Stimulated activated CD4-positive, alpha-beta T cell treated with anti-CD3 and anti-CD28 coated beads, TNF-alpha, amount 100 ng/mL, for 48 hours (primary cell): ENCODE results near the gene KLF1.
"Not testable (repeated sequence)": the region's sequence is repeated elsewhere in the genome, so short reads cannot be mapped to it uniquely, and the experiment has no call there.

Experiments used
- DNase-seq, 3 donors: peaks; one replicate each; pipeline ENCODE4 v3.0.0-alpha.2; 2020; ENCODE audit warnings: low read depth in 3 of 3

Gene KLF1

GRCh38 chr19:12867120-12868099 lies 19.6 kb downstream of the KLF1 start:
- peak; percentile 35 to 64 (median 56) for DNase-seq

- DNase-seq: no peak
These were observed 20.4 kb downstream of the KLF1 start for GRCh38 chr19:12866416-12867119.

- DNase-seq: no peak
These were observed 21.1 kb downstream of the KLF1 start for GRCh38 chr19:12865746-12866415.

DNA sequence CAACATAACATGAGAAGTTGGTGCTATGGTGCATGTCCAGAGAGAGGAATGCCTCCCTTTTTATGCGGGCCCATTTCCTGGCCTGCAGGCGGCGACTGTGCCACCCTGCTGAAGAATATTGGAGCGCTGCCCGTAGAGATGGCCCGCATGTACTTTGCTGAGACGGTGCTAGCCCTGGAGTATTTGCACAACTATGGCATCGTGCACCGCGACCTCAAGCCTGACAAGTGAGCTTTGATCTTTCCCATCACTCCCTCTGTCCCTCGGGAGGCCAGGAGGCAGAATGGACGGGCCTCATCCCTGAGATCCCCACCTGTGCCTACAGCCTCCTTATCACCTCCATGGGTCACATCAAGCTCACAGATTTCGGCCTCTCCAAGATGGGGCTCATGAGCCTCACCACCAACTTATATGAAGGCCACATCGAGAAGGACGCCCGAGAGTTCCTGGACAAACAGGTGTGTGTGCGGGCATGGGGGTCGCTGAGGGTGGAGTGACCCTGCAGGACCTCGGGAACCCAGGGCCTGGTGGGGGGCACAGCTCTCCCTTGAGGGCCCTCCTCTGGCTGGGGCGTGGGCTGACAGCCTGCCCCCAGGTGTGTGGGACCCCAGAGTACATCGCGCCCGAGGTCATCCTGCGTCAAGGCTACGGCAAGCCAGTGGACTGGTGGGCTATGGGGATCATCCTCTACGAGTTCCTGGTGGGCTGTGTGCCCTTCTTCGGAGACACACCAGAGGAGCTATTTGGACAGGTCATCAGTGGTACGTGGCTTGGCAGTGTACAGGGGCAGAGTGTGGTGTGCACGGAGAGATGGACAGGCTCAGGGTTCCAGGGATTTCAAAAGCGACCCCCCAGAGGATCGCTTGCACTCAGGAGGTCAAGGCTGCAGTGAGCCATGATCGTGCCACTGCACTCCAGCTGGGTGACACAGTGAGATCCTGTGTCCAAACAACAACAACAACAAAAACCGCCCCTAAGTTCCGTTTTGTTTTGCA lies 22.0 kb downstream of the KLF1 start:
- DNase-seq: no peak

DNA sequence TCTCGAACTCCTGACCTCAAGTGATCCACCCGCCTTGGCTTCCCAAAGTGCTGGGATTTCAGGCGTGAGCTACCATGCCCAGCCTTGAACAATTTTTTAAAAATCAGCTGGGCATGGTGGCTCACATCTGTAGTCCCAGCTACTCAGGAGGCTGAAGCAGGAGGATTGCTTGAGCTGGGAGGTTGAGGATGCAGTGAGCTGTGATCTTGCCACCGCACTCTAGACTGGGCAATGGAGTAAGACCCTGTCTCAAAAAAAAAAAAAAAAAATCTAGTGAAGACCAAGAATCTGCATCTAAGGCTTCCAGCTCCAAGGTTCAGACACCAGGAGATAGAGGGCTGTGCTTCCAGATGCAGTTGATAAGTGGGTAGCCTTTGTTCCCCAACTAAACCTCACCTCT lies 22.9 kb downstream of the KLF1 start:
- DNase-seq: no peak

- no peak for DNase-seq
These were observed 27.5 kb downstream of the KLF1 start for GRCh38 chr19:12859546-12859945.

DNA sequence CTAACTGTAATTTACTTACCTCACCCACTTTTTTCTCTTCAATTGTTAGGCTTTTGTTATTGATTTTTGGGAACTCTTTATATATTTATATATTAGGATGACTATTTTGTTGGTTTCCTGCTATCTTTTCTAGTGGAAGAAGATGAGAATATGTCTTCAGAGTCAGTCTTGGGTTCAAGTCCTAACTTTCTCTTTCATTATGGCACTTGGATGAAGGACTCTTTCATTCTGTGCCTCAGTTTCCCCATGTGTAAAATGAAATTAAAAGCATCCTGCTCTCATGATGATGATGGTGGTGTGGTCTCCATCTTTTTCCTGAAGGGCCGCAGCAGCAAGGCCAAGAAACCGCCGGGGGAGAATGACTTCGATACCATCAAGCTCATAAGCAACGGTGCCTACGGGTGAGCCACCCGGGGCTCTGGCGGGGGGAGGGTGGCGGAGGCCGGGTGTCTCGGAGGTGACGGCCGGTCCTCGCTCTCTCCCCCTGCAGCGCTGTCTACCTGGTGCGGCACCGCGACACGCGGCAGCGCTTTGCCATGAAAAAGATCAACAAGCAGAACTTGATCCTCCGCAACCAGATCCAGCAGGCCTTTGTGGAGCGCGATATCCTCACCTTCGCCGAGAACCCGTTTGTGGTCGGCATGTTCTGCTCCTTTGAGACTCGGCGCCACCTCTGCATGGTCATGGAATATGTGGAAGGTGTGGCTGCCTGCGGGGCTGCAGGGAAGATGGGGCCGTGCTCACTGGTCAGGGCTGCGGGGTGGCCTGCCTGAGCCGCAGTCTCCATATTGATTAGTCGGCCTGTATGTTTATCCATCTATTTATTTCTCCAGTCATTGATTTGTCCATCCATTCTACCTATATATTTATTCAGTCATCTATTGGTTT lies 28.7 kb downstream of the KLF1 start:
- DNase-seq: no peak

DNA sequence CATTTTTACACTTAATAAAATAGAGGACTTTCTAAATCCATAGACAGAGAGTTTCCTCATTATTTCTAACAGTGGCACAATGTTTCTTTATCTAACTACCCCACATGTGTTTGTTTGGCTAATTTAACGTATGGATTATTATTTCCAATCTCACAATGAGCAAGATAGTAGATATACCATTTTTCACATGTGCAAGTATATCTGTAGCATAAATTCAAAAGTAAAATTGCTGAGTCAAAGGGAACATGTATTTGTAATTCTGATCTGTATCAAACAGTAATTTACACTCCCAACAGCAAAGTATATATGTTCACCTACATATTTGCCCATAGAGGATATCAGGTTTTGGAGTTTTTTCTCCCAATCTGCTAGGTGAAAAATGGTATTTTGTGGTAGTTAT lies 30.3 kb downstream of the KLF1 start:
- no peak for DNase-seq

- peak; percentile 74 to 88 (median 84) for DNase-seq
These were observed 39.6 kb downstream of the KLF1 start for GRCh38 chr19:12847159-12848139.

- DNase-seq: not testable (repeated sequence)
These were observed 40.4 kb downstream of the KLF1 start for GRCh38 chr19:12846613-12847012.

- DNase-seq: no peak
These were observed 42.8 kb downstream of the KLF1 start for GRCh38 chr19:12843999-12844732.

- no peak for DNase-seq
These were observed 43.7 kb downstream of the KLF1 start for GRCh38 chr19:12843328-12843727.

DNA sequence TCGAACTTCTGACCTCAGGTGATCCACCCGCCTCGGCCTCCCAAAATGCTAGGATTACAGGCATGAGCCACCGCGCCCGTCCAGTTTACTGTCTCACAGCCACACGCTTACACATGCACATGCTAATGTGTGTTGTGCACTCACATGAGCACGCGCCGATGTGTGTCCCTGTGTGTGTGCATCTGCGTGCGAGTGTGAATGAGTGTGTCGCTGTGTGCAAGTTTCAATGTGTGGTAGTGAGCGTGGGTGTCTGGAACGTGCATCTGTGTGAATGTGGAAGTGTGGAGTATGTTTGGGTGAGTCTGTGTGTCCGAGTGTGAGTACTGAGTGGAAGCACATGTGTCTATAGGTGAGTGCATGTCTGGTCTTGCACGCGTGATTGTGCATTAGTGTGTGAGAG lies 44.5 kb downstream of the KLF1 start:
- no peak for DNase-seq

DNA sequence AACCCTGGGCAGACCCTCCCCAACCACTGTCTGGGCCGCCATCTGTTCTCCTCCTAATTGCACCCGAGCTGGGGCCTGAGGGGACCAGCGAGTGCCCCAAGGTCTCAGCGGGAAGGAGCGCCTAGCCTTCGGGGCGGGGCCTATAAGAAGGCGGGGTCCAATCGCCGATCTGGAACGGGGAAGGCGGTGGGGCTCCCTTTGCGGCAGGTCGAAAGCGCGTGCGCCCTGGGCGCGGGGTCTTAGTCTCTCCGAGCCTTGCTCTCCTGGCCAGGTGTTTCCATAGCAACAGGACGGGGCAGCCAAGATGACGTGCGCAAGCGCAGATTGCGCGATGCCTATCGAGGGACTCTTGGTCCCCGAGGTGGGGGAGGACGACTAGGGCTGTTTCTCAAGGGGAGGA lies 45.9 kb downstream of the KLF1 start:
- no peak for DNase-seq

- DNase-seq: peak; percentile 47 to 64 (median 61)
These were observed 46.6 kb downstream of the KLF1 start for GRCh38 chr19:12840091-12841079.

- no peak for DNase-seq
These were observed 47.9 kb downstream of the KLF1 start for GRCh38 chr19:12838886-12839756.
